ENCODE data around the gene SH3BP4. TPM values are rescaled to one million over a fixed set of nuclear protein-coding genes. Genes with fewer than 3 reads are reported as not detected.

SH3BP4 gene
- total RNA-seq, 2 experiments from 2014 or later: 0.06 TPM; not detected in 1

DNA sequence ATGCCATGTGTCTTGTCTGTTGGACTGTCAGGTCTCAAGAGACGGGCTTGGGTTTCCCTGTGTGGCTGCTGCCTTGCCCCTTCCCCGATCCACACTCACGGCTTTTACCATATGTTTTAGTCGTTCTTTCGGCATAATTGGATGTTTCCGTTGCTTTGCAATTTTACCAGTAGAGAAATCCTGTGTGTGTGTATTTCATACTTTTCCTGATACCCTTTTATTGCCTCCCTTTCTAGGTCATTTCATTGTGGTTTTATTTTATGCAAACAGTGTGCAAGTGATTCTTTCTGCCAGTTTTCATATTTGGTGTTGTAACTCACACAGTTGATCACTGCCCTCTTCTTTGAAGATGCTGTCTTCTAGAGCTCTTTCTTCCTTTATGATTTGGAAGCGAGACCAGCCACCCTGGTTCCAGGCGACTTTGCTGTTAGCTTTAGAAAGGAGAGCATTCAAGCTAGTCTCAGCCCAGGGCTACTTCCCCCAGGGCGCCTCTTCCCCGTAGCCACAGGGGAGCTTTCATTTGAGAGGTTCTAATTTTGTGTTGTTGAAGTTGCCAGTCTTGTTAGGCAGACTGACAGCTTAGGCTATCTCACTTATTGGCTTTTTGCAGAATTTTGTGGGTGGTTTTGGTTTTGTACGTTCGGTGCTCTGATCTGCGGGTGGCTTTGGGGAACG, 17.0 kb downstream of the SH3BP4 start:
- Histone ChIP-seq H3K36me3 (ENCODE audit: insufficient read depth, low read length) (no peaks in the 10 kb centered on the region), H3K9me2 (ENCODE audit: insufficient read depth, low read length) (no peaks in the 10 kb centered on the region), H3K79me2 (ENCODE audit: insufficient read depth, low read depth, low read length) (no peaks in the 10 kb centered on the region), H3K9me3 (ENCODE audit: low read length) (no peaks in the 10 kb centered on the region), H3K27ac (ENCODE audit: low read depth, low read length, poor library complexity, severe bottlenecking) (no peak overlapping the region), H2AFZ (ENCODE audit: low read length) (no peak overlapping the region), H3K4me1 (ENCODE audit: insufficient read depth, low read length, poor library complexity, severe bottlenecking) (no peaks in the 10 kb centered on the region), H4K20me1 (ENCODE audit: insufficient read depth, low read length) (no peaks in the 10 kb centered on the region), H3K4me3 (ENCODE audit: low read depth, low read length, poor library complexity, severe bottlenecking) (no peak overlapping the region), H3K4me2 (ENCODE audit: low read length) (no peak overlapping the region)
- POLR2A ChIA-PET: no interaction called here
- BruUV-seq (replicated peaks): no TSS peak
- TF ChIP-seq, protein P1, sequence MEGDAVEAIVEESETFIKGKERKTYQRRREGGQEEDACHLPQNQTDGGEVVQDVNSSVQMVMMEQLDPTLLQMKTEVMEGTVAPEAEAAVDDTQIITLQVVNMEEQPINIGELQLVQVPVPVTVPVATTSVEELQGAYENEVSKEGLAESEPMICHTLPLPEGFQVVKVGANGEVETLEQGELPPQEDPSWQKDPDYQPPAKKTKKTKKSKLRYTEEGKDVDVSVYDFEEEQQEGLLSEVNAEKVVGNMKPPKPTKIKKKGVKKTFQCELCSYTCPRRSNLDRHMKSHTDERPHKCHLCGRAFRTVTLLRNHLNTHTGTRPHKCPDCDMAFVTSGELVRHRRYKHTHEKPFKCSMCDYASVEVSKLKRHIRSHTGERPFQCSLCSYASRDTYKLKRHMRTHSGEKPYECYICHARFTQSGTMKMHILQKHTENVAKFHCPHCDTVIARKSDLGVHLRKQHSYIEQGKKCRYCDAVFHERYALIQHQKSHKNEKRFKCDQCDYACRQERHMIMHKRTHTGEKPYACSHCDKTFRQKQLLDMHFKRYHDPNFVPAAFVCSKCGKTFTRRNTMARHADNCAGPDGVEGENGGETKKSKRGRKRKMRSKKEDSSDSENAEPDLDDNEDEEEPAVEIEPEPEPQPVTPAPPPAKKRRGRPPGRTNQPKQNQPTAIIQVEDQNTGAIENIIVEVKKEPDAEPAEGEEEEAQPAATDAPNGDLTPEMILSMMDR (conservative IDR thresholded peaks at IDR 0.05; ENCODE audit: low read length): no peak
- TF ChIP-seq EZH2phosphoT487 (IDR thresholded peaks at IDR 0.05; ENCODE audit: borderline replicate concordance, low read depth, low read length): no peak
- CTCF ChIA-PET (ENCODE audit: unreplicated experiment): no interaction called here
- intact Hi-C loops (cut with micrococcal nuclease; ENCODE audit: unreplicated experiment): no loop called here
- DNase-seq (ENCODE audit: low spot score): no peak

DNA sequence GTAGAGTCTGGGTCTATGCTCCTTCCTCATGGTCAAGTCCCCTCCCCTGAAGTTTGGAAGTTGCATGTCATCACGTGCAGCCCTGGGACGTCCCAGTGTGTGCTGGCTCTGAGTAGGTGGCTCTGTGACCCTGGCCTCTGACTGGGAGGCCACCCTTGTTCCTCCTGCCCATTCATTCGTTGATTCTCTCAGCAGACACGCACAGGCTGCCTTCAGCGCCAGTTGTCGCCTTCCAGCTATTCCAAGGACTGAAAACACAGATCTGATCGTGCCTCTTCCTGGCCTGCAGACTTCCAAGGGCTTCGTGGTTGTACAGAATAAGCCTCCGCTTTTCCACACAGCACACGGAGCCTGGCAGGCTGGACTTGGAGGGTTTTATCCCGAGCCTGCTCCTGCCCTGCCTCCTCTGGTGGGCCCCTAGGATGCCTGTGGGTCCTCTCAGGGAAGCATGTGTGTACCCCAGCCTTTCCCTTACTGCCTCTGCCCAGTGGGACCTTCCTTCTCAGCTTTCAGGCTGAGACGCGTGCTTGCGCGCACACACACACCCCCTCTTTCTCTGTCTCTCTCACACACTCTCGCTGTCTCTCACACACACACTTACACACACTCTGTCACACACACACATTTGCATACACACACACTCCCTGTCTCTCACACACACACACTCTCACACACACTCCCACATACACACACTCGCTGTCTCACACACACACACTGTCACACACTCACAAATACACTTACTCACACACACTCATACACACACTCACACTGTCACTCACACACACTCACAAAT, 17.7 kb downstream of the SH3BP4 start:
- POLR2A ChIA-PET: no interaction called here
- no peaks in the 10 kb centered on the region for H3K36me3 ChIP-seq (ENCODE audit: insufficient read depth, low read length)
- no peak overlapping the region for H2AFZ ChIP-seq (ENCODE audit: low read length)
- no peak for DNase-seq (ENCODE audit: low spot score)
- H3K4me1 ChIP-seq (ENCODE audit: insufficient read depth, low read length, poor library complexity, severe bottlenecking): no peaks in the 10 kb centered on the region
- no peaks in the 10 kb centered on the region for H3K79me2 ChIP-seq (ENCODE audit: insufficient read depth, low read depth, low read length)
- no peak overlapping the region for H3K27ac ChIP-seq (ENCODE audit: low read depth, low read length, poor library complexity, severe bottlenecking)
- no TSS peak for BruUV-seq (replicated peaks)
- H3K4me3 ChIP-seq (ENCODE audit: low read depth, low read length, poor library complexity, severe bottlenecking): no peak overlapping the region
- no peaks in the 10 kb centered on the region for H3K9me2 ChIP-seq (ENCODE audit: insufficient read depth, low read length)
- H3K4me2 ChIP-seq (ENCODE audit: low read length): no peak overlapping the region
- no peaks in the 10 kb centered on the region for H3K9me3 ChIP-seq (ENCODE audit: low read length)
- intact Hi-C loops (cut with micrococcal nuclease; ENCODE audit: unreplicated experiment): no loop called here
- no peaks in the 10 kb centered on the region for H4K20me1 ChIP-seq (ENCODE audit: insufficient read depth, low read length)
- CTCF ChIA-PET (ENCODE audit: unreplicated experiment): no interaction called here
- TF ChIP-seq EZH2phosphoT487 (IDR thresholded peaks at IDR 0.05; ENCODE audit: borderline replicate concordance, low read depth, low read length): no peak
- TF ChIP-seq, protein P1 (conservative IDR thresholded peaks at IDR 0.05; ENCODE audit: low read length): no peak

DNA sequence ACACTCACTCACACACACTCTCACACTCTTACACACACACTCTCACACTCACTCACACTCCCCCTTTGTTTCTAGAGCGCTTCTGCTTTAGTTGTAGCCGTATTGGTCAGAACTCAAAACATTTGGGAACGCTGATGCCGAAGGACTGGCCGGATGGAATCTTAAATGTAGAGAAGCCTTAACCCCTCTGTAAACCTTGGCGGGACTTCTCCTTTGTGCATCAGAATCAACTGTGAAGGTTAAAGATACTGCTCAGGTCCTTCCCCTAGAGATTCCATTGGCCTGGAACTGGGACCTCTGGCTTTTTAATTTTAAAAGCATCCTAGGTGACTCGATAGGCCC, 18.3 kb downstream of the SH3BP4 start:
- Histone ChIP-seq H3K36me3 (ENCODE audit: insufficient read depth, low read length) (no peaks in the 10 kb centered on the region), H3K4me3 (ENCODE audit: low read depth, low read length, poor library complexity, severe bottlenecking) (no peak overlapping the region), H2AFZ (ENCODE audit: low read length) (no peak overlapping the region), H3K4me1 (ENCODE audit: insufficient read depth, low read length, poor library complexity, severe bottlenecking) (no peaks in the 10 kb centered on the region), H3K9me3 (ENCODE audit: low read length) (no peaks in the 10 kb centered on the region), H4K20me1 (ENCODE audit: insufficient read depth, low read length) (no peaks in the 10 kb centered on the region), H3K27ac (ENCODE audit: low read depth, low read length, poor library complexity, severe bottlenecking) (no peak overlapping the region), H3K4me2 (ENCODE audit: low read length) (no peak overlapping the region), H3K9me2 (ENCODE audit: insufficient read depth, low read length) (no peaks in the 10 kb centered on the region), H3K79me2 (ENCODE audit: insufficient read depth, low read depth, low read length) (no peaks in the 10 kb centered on the region)
- intact Hi-C loops (cut with micrococcal nuclease; ENCODE audit: unreplicated experiment): no loop called here
- no peak for DNase-seq (ENCODE audit: low spot score)
- ChIA-PET CTCF (ENCODE audit: unreplicated experiment) (no interaction called here), POLR2A (no interaction called here)
- no peak for TF ChIP-seq EZH2phosphoT487 (IDR thresholded peaks at IDR 0.05; ENCODE audit: borderline replicate concordance, low read depth, low read length)
- TF ChIP-seq, protein P1 (conservative IDR thresholded peaks at IDR 0.05; ENCODE audit: low read length): no peak
- no TSS peak for BruUV-seq (replicated peaks)
